ENCODE results near the gene MAPKBP1.

GRCh38 chr15:41789236-41789635, 15.0 kb downstream of the MAPKBP1 start:
- no peak for TF ChIP-seq CTCF (IDR thresholded peaks at IDR 0.05; ENCODE audit: poor library complexity, severe bottlenecking)
- TF ChIP-seq, protein P1, sequence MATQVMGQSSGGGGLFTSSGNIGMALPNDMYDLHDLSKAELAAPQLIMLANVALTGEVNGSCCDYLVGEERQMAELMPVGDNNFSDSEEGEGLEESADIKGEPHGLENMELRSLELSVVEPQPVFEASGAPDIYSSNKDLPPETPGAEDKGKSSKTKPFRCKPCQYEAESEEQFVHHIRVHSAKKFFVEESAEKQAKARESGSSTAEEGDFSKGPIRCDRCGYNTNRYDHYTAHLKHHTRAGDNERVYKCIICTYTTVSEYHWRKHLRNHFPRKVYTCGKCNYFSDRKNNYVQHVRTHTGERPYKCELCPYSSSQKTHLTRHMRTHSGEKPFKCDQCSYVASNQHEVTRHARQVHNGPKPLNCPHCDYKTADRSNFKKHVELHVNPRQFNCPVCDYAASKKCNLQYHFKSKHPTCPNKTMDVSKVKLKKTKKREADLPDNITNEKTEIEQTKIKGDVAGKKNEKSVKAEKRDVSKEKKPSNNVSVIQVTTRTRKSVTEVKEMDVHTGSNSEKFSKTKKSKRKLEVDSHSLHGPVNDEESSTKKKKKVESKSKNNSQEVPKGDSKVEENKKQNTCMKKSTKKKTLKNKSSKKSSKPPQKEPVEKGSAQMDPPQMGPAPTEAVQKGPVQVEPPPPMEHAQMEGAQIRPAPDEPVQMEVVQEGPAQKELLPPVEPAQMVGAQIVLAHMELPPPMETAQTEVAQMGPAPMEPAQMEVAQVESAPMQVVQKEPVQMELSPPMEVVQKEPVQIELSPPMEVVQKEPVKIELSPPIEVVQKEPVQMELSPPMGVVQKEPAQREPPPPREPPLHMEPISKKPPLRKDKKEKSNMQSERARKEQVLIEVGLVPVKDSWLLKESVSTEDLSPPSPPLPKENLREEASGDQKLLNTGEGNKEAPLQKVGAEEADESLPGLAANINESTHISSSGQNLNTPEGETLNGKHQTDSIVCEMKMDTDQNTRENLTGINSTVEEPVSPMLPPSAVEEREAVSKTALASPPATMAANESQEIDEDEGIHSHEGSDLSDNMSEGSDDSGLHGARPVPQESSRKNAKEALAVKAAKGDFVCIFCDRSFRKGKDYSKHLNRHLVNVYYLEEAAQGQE (IDR thresholded peaks at IDR 0.05; ENCODE audit: borderline replicate concordance): no peak
- no peak for TF ChIP-seq TAF1 (IDR thresholded peaks at IDR 0.05; ENCODE audit: low read depth)
- TF ChIP-seq EZH2 (IDR thresholded peaks at IDR 0.05; ENCODE audit: borderline replicate concordance, insufficient read depth, low read length, poor library complexity, severe bottlenecking): no peak
- no peak for TF ChIP-seq EP300 (conservative IDR thresholded peaks at IDR 0.05; ENCODE audit: poor library complexity, severe bottlenecking)
- no peak for TF ChIP-seq RAD21 (conservative IDR thresholded peaks at IDR 0.05)
- TF ChIP-seq POLR2AphosphoS5 (IDR thresholded peaks at IDR 0.05): no peak

Data from neural cell (in vitro differentiated cells).